GM23248 (cell line): Measurements from ENCODE around the gene PDE6C. TPM values are rescaled to one million over a fixed set of nuclear protein-coding genes. Genes with fewer than 3 reads are reported as not detected.

Experiments used
- DNase-seq: peaks from one replicate; pipeline ENCODE4 v3.0.0-alpha.2; 2015
- H2AFZ ChIP-seq: fragments of 200-600 bp; sonication (generic); 2 replicates; pipeline ENCODE4 v1.6.1; 2016; ENCODE audit warnings: antibody characterized with exemption
- H3F3A ChIP-seq: fragments of 200-600 bp; sonication (generic); 2 replicates; pipeline ENCODE4 v1.6.1; 2016; ENCODE audit warnings: mild to moderate bottlenecking, antibody characterized with exemption, mixed run types; ENCODE audit not compliant: insufficient read depth
- H3K27ac ChIP-seq: fragments of 200-600 bp; sonication (generic); 2 replicates; pipeline ENCODE4 v1.5.1; 2016; ENCODE audit warnings: mild to moderate bottlenecking
- H3K27me3 ChIP-seq: fragments of 200-600 bp; sonication (generic); replicated peaks from 2 replicates; pipeline ENCODE4 v1.6.1; 2016; ENCODE audit warnings: mild to moderate bottlenecking; ENCODE audit not compliant: insufficient read depth
- H3K36me3 ChIP-seq: fragments of 200-600 bp; sonication (generic); 2 replicates; pipeline ENCODE4 v1.6.1; 2016; ENCODE audit warnings: low read depth, mild to moderate bottlenecking
- H3K4me1 ChIP-seq: fragments of 200-600 bp; sonication (generic); 2 replicates; pipeline ENCODE4 v1.6.1; 2016; ENCODE audit warnings: mild to moderate bottlenecking; ENCODE audit not compliant: insufficient read depth
- H3K4me2 ChIP-seq: fragments of 200-600 bp; sonication (generic); one replicate; pipeline ENCODE4 v1.6.1; 2016; ENCODE audit warnings: mild to moderate bottlenecking; ENCODE audit not compliant: unreplicated experiment
- H3K4me3 ChIP-seq: fragments of 200-600 bp; sonication (generic); 2 replicates; pipeline ENCODE4 v1.5.1; 2016; ENCODE audit warnings: mild to moderate bottlenecking
- H3K79me2 ChIP-seq: fragments of 200-600 bp; sonication (generic); 2 replicates; pipeline ENCODE4 v1.6.1; 2016; ENCODE audit warnings: mild to moderate bottlenecking; ENCODE audit not compliant: insufficient read depth
- H3K9ac ChIP-seq: fragments of 200-600 bp; sonication (generic); 2 replicates; pipeline ENCODE4 v1.6.1; 2016; ENCODE audit warnings: mild to moderate bottlenecking
- H3K9me2 ChIP-seq: fragments of 200-600 bp; sonication (generic); 2 replicates; pipeline ENCODE4 v1.6.1; 2016; ENCODE audit warnings: mixed run types, mild to moderate bottlenecking, moderate library complexity; ENCODE audit not compliant: insufficient read depth
- H3K9me3 ChIP-seq: fragments of 200-600 bp; sonication (generic); one replicate; pipeline ENCODE4 v1.6.1; 2017; ENCODE audit warnings: low read depth
- H4K20me1 ChIP-seq: fragments of 200-600 bp; sonication (generic); 2 replicates; pipeline ENCODE4 v1.6.0; 2016; ENCODE audit not compliant: insufficient read depth
- EZH2 ChIP-seq: fragments of 200-600 bp; sonication (generic); IDR thresholded peaks from 2 replicates; pipeline ENCODE4 v1.6.1; 2018; ENCODE audit warnings: antibody characterized with exemption, mild to moderate bottlenecking; ENCODE audit not compliant: insufficient read depth, poor library complexity, severe bottlenecking
- EZH2phosphoT487 ChIP-seq: fragments of 200-600 bp; sonication (generic); IDR thresholded peaks from 2 replicates; pipeline ENCODE4 v1.6.1; 2018; ENCODE audit warnings: antibody characterized with exemption, moderate library complexity, mild to moderate bottlenecking, low read depth; ENCODE audit not compliant: insufficient read depth
- WGBS, 2 experiments: methylation state at CpG; one replicate each; pipeline ENCODE4 v1.1.6; 2015 to 2017; ENCODE audit warnings: low lambda C conversion rate in 2 of 2, low coverage in 1 of 2; ENCODE audit errors: missing lambda C conversion rate in 2 of 2; 5-methylcytosine and 5-hydroxymethylcytosine counted together
- in situ Hi-C: fragments of 300-500 bp; cut with MboI; formaldehyde crosslinking; loops from 2 replicates; pipeline ENCODE4 v1.15.0; 2020
- polyA plus RNA-seq: library from polyadenylated mRNA; unstranded; fragments of >200 nt; fragmentation: Nextera tagmentation; extraction: Ambion mirVana; gene quantifications from 2 replicates; pipeline ENCODE4 v1.2.1, GENCODE V29; 2016
- total RNA-seq: library from RNA; depleted of rRNA; stranded (reverse); fragments of >200 nt; shearing (Covaris generic); gene quantifications from 2 replicates; pipeline ENCODE4 v1.2.3, GENCODE V29; 2014; rRNA removed

The PDE6C gene
- total RNA-seq (not detected in 2 replicates), polyA plus RNA-seq (0.08 TPM in 1 of 2 replicates, not detected in the other)

DNA sequence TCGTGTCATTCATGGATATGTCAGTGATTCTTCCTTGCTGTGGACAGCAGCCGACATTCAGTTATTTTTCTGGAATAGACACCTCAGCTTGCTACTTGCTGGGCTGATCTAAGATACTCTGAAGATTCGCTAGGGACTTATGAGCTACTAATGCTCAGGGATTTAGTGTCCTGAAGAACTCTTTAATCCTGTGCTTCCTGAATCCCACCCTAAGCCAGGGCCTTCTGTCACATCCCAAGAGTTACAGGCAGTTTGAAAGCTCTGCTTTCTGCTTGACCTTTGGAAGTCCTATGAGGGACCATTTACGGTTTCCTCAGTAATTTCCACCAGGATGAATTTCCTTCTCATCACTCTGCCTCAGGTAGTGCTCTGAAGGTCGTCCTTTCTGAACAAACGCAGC, at the start of gene PDE6C:
PDE6C (plus strand) TSS at position 227 of the 400 bp plus-strand sequence. CDS start 189 bp downstream, outside the sequence.
- H2AFZ ChIP-seq: no peak within 1 kb of the TSS
- 49 to 52% methylated on average over 6 of the region's 6 CpGs for WGBS, 2 experiments
- no peak within 1 kb of the TSS for H3K4me3 ChIP-seq
- no peaks in the 10 kb centered on the region for H3K4me1 ChIP-seq
- no peaks in the 10 kb centered on the region for H3K36me3 ChIP-seq
- H3K79me2 ChIP-seq: no peaks in the 10 kb centered on the region
- TF ChIP-seq EZH2: no peak
- no peak for TF ChIP-seq EZH2phosphoT487
- no peaks in the 10 kb centered on the region for H3K9me2 ChIP-seq
- H3K27me3 ChIP-seq: peaks cover 16% of the 10 kb centered on the region
- no peak within 1 kb of the TSS for H3K27ac ChIP-seq
- no peaks in the 10 kb centered on the region for H3K9me3 ChIP-seq
- no peak within 1 kb of the TSS for H3K9ac ChIP-seq
- in situ Hi-C loops: no loop called here
- H3K4me2 ChIP-seq: no peak within 1 kb of the TSS
- DNase-seq: no peak
- H4K20me1 ChIP-seq: no peaks in the 10 kb centered on the region
- no peaks in the 10 kb centered on the region for H3F3A ChIP-seq

GRCh38 chr10:93565446-93565845, 46.9 kb upstream of the PDE6C start:
- Histone ChIP-seq H2AFZ (no peak overlapping the region), H3K79me2 (no peaks in the 10 kb centered on the region), H3K27ac (no peak overlapping the region), H3K27me3 (peaks cover 52% of the 10 kb centered on the region), H4K20me1 (no peaks in the 10 kb centered on the region), H3K4me3 (no peak overlapping the region), H3F3A (no peaks in the 10 kb centered on the region), H3K9ac (no peak overlapping the region), H3K9me3 (no peaks in the 10 kb centered on the region), H3K36me3 (no peaks in the 10 kb centered on the region), H3K9me2 (no peaks in the 10 kb centered on the region), H3K4me1 (no peaks in the 10 kb centered on the region), H3K4me2 (no peak overlapping the region)
- TF ChIP-seq EZH2 (no peak), EZH2phosphoT487 (no peak)
- in situ Hi-C loops: no loop called here
- DNase-seq: no peak
- WGBS, 2 experiments: 13 to 16% methylated on average over 3 of the region's 3 CpGs

DNA sequence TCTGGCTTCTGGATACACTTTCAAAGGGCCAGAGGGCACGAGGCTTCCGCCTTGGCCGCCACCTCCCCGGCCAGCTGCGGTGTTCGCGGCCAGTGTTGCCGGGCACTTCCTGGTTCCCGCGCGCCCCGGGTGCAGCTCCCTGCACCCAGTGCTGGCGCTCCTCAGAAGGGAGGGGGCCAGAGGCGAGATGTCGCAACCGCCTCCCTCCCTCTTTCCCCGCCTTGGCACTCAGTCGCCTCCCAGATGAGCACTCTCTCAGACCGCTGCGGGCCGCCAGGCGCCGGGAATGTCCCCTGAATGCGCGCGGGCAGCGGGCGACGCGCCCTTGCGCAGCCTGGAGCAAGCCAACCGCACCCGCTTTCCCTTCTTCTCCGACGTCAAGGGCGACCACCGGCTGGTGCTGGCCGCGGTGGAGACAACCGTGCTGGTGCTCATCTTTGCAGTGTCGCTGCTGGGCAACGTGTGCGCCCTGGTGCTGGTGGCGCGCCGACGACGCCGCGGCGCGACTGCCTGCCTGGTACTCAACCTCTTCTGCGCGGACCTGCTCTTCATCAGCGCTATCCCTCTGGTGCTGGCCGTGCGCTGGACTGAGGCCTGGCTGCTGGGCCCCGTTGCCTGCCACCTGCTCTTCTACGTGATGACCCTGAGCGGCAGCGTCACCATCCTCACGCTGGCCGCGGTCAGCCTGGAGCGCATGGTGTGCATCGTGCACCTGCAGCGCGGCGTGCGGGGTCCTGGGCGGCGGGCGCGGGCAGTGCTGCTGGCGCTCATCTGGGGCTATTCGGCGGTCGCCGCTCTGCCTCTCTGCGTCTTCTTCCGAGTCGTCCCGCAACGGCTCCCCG, 45.7 kb upstream of the PDE6C start, which contains the start of gene FFAR4:
FFAR4 (plus strand) TSS at position 231 of the 842 bp plus-strand sequence; CDS start at position 287, 56 bp downstream.
- peaks cover 64% of the 10 kb centered on the region for H3K27me3 ChIP-seq
- WGBS, 2 experiments: 2 to 3% methylated on average over 84 to 85 of the region's 85 CpGs
- TF ChIP-seq EZH2 (no peak), EZH2phosphoT487 (no peak)
- H2AFZ ChIP-seq: no peak within 1 kb of the TSS
- peak; percentile 6 for DNase-seq
- H3K9ac ChIP-seq: no peak within 1 kb of the TSS
- H3K9me3 ChIP-seq: no peaks in the 10 kb centered on the region
- H3K4me2 ChIP-seq: no peak within 1 kb of the TSS
- H3F3A ChIP-seq: no peaks in the 10 kb centered on the region
- in situ Hi-C loops: no loop called here
- no peaks in the 10 kb centered on the region for H3K36me3 ChIP-seq
- H3K4me3 ChIP-seq: no peak within 1 kb of the TSS
- H3K4me1 ChIP-seq: no peaks in the 10 kb centered on the region
- no peaks in the 10 kb centered on the region for H3K9me2 ChIP-seq
- no peaks in the 10 kb centered on the region for H3K79me2 ChIP-seq
- no peak within 1 kb of the TSS for H3K27ac ChIP-seq
- H4K20me1 ChIP-seq: no peaks in the 10 kb centered on the region

- TF ChIP-seq EZH2phosphoT487 (no peak), EZH2 (peak; percentile 73)
- no peaks in the 10 kb centered on the region for H3K9me3 ChIP-seq
- no peak overlapping the region for H2AFZ ChIP-seq
- no peaks in the 10 kb centered on the region for H3F3A ChIP-seq
- H3K36me3 ChIP-seq: no peaks in the 10 kb centered on the region
- H3K9ac ChIP-seq: no peak overlapping the region
- H3K4me1 ChIP-seq: no peaks in the 10 kb centered on the region
- H3K27me3 ChIP-seq: peaks cover 69% of the 10 kb centered on the region
- H3K9me2 ChIP-seq: no peaks in the 10 kb centered on the region
- H3K27ac ChIP-seq: no peak overlapping the region
- no peaks in the 10 kb centered on the region for H4K20me1 ChIP-seq
- H3K79me2 ChIP-seq: no peaks in the 10 kb centered on the region
- 9 to 10% methylated on average over 33 of the region's 33 CpGs for WGBS, 2 experiments
- DNase-seq: no peak
- H3K4me3 ChIP-seq: no peak overlapping the region
- H3K4me2 ChIP-seq: no peak overlapping the region
- in situ Hi-C loops: no loop called here
These were observed 44.8 kb upstream of the PDE6C start for GRCh38 chr10:93567277-93568104.
